Stimulated activated naive CD8-positive, alpha-beta T cell treated with anti-CD3 and anti-CD28 coated beads, Interleukin-15, Interleukin-2, amounts not matched to agents 100 ng/mL and 50 ng/mL, for 24 hours (primary cell): ENCODE measurements around the gene G6PC1.
"Not testable (repeated sequence)": the region's sequence is repeated elsewhere in the genome, so short reads cannot be mapped to it uniquely, and the experiment has no call there.

Source experiments
- H3K27ac Mint-ChIP-seq: one replicate; pipeline ENCODE4 v1.8.0; 2021; ENCODE audit warnings: mild to moderate bottlenecking, mixed read lengths
- H3K27me3 Mint-ChIP-seq: one replicate; pipeline ENCODE4 v1.8.0; 2021; ENCODE audit warnings: mixed read lengths
- H3K36me3 Mint-ChIP-seq: one replicate; pipeline ENCODE4 v1.8.0; 2021; ENCODE audit warnings: low read depth, mixed read lengths
- H3K4me1 Mint-ChIP-seq: one replicate; pipeline ENCODE4 v1.8.0; 2021; ENCODE audit warnings: low read depth, mixed read lengths
- H3K4me3 Mint-ChIP-seq: one replicate; pipeline ENCODE4 v1.8.0; 2021; ENCODE audit warnings: mild to moderate bottlenecking, mixed read lengths
- H3K9me3 Mint-ChIP-seq: one replicate; pipeline ENCODE4 v1.8.0; 2021; ENCODE audit warnings: mixed read lengths

G6PC1 gene

DNA sequence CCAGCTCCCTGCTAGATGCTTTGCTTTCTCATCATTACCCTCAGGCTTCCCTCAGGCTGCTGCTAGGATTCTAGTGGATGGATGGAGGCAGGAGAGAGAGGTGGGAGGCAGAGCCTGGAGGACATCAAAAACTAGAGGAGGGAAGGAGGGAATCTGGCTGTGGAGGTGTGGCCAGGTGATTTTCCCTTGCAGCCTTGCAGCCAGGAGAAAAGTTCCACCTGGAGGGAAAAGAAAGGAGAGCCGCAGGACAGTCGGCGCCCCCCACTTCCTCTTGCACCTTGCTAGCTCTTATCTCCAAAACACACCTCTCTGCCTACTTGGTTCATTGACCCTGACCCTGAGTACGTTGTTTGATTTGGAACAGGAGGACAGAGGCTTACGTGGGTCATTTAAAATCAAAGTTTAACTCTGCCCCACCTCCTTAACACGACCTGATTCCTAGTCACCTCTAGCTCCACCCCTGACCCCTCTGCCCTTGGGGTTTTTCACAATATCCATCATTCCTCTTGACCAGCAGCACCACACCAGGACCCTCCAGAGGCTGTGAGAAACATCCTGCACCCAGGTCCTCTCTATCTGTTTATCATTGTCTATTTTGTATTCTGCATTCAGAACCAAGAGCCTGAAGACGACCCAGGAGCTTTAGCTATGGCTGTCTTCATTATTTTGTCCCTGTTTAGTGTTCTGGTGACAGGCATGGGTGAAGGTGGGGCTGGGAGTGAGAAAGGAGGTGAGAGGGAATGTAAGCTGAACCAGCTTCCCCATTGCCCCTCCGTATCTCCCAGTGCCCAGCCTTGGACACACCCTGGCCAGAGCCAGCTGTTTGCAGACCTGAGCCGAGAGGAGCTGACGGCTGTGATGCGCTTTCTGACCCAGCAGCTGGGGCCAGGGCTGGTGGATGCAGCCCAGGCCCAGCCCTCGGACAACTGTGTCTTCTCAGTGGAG is 33.7 kb upstream of the G6PC1 start:
- Mint-ChIP-seq H3K36me3 (no peaks in the 10 kb centered on the region), H3K4me3 (no peak overlapping the region), H3K27ac (no peak overlapping the region), H3K4me1 (no peaks in the 10 kb centered on the region), H3K9me3 (peaks cover 4% of the 10 kb centered on the region), H3K27me3 (peaks cover 12% of the 10 kb centered on the region)

DNA sequence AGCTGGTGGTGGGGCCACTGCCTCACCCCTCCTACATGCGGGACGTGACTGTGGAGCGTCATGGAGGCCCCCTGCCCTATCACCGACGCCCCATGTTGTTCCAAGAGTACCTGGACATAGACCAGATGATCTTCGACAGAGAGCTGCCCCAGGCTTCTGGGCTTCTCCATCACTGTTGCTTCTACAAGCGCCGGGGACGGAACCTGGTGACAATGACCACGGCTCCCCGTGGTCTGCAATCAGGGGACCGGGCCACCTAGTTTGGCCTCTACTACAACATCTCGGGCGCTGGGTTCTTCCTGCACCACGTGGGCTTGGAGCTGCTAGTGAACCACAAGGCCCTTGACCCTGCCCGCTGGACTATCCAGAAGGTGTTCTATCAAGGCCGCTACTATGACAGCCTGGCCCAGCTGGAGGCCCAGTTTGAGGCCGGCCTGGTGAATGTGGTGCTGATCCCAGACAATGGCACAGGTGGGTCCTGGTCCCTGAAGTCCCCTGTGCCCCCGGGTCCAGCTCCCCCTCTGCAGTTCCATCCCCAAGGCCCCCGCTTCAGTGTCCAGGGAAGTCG is 32.8 kb upstream of the G6PC1 start:
- not testable (repeated sequence) for H3K9me3 Mint-ChIP-seq, H3K4me3 Mint-ChIP-seq, H3K4me1 Mint-ChIP-seq, H3K27ac Mint-ChIP-seq, H3K36me3 Mint-ChIP-seq, H3K27me3 Mint-ChIP-seq

DNA sequence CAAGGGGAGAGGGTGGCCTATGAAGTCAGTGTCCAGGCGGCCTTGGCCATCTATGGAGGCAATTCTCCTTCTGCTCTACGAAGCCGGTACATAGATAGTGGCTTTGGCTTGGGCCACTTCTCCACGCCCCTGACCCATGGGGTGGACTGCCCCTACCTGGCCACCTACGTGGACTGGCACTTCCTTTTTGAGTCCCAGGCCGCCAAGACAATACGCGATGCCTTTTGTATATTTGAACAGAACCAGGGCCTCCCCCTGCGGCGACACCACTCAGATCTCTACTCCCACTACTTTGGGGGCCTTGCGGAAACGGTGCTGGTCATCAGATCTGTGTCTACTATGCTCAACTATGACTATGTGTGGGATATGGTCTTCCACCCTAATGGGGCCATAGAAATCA is 32.3 kb upstream of the G6PC1 start:
- H3K4me1 Mint-ChIP-seq, result no peaks in the 10 kb centered on the region
- H3K4me3 Mint-ChIP-seq, result no peak overlapping the region
- no peaks in the 10 kb centered on the region for H3K36me3 Mint-ChIP-seq
- H3K9me3 Mint-ChIP-seq, result peaks cover 4% of the 10 kb centered on the region
- no peak overlapping the region for H3K27ac Mint-ChIP-seq
- peaks cover 10% of the 10 kb centered on the region for H3K27me3 Mint-ChIP-seq

DNA sequence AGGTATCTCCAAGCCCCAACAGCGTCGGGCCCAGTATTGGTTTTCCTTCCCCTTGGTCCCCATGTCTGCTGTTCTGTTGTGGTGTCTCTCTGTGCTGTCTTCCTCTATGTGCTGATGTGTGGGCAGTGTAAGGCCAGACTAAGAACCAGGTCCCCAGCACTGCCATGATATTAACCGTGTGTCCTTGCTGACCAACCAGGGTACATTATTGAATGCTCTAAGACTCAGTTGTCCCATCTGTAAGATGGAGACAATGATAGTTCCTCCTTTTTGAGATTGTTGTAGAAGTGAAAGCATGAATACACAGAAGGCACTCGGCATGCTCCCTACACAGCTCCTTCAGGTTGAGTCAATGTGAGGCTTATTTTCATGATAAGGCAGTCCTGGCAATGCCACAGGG is 29.0 kb upstream of the G6PC1 start:
- Mint-ChIP-seq H3K27me3 (peaks cover 5% of the 10 kb centered on the region), H3K27ac (no peak overlapping the region), H3K4me3 (no peak overlapping the region), H3K9me3 (peaks cover 4% of the 10 kb centered on the region), H3K4me1 (no peaks in the 10 kb centered on the region), H3K36me3 (no peaks in the 10 kb centered on the region)

DNA sequence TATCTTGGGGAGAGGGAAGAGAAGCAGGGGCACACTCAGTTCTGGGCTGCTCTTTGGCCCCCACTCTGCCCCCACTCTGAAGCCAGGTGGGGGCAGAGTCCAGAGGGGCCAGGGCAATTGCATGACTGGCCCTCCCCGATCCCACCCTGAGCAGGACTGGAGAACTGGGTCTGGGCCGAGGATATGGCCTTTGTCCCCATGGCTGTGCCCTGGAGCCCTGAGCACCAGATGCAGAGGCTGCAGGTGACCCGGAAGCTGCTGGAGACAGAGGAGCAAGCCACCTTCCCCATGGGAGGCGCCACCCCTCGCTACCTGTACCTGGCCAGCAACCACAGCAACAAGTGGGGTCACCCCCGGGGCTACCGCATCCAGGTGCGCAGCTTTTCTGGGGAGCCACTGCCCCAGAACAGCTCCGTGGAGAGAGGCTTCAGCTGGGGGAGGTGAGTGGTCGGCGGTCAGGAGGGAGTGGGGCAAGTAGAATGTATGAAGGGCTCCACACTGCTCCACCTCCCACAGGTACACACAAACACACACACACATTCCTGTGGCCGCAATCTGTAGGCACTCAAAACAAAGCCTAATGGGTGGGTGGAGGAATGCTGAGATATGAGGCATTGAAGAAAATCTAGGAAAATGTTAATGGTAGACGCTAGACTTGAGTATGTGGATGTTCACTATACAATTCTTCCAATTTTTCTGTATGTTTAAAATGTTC is 28.2 kb upstream of the G6PC1 start:
- Mint-ChIP-seq H3K27me3 (peaks cover 9% of the 10 kb centered on the region), H3K9me3 (peaks cover 4% of the 10 kb centered on the region), H3K4me3 (no peak overlapping the region), H3K27ac (no peak overlapping the region), H3K4me1 (no peaks in the 10 kb centered on the region), H3K36me3 (no peaks in the 10 kb centered on the region)

DNA sequence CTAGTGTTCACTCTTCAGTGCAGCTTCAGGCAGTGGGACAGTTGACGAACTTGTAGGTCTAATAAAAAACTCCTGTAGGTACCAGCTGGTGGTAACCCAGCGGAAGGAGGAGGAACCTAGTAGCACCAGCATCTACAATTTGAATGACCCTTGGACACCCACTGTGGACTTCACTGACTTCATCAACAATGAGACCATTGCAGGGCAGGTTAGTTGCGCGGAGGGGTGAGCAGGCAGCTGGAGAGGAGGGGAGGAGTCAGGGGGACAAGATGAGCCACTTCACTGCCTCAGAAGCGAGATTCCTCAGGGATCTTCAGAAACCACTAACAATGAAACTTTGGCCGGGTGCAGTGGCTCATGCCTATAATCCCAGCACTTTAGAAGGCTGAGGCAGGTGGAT is 27.3 kb upstream of the G6PC1 start:
- Mint-ChIP-seq H3K27me3 (peaks cover 13% of the 10 kb centered on the region), H3K36me3 (no peaks in the 10 kb centered on the region)

DNA sequence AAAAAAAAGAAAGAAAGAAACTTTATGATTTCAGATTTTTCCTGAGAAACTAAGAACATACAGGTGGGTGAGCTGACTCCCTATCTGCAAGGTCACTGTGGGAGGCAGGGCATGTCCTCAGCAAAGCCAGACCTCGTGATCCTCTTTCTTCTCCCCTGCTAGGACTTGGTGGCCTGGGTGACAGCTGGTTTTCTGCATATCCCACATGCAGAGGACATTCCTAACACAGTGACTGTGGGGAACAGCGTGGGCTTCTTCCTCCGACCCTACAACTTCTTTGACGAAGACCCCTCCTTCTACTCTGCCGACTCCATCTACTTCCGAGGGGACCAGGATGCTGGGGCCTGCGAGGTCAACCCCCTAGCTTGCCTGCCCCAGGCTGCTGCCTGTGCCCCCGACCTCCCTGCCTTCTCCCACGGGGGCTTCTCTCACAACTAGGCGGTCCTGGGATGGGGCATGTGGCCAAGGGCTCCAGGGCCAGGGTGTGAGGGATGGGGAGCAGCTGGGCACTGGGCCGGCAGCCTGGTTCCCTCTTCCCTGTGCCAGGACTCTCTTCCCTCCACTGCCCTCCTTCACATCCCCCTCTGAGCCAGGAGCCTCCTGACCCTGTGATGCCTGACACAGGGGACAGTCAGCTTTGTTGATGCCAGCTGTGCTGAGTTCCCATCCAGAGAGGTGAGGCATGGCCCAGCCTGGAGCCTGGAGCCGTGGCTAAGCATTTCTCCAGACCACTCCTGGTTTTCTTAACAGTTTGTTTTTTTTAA is 26.5 kb upstream of the G6PC1 start:
- H3K36me3 Mint-ChIP-seq, H3K4me1 Mint-ChIP-seq, H3K4me3 Mint-ChIP-seq, H3K9me3 Mint-ChIP-seq, H3K27ac Mint-ChIP-seq: not testable (repeated sequence)
- peaks cover 19% of the 10 kb centered on the region for H3K27me3 Mint-ChIP-seq

More for the DNA sequence above, 27.3 kb upstream of the G6PC1 start:
- no peak overlapping the region for H3K4me3 Mint-ChIP-seq
- H3K4me1 Mint-ChIP-seq, result no peaks in the 10 kb centered on the region
- H3K27ac Mint-ChIP-seq, result no peak overlapping the region
- peaks cover 4% of the 10 kb centered on the region for H3K9me3 Mint-ChIP-seq

DNA sequence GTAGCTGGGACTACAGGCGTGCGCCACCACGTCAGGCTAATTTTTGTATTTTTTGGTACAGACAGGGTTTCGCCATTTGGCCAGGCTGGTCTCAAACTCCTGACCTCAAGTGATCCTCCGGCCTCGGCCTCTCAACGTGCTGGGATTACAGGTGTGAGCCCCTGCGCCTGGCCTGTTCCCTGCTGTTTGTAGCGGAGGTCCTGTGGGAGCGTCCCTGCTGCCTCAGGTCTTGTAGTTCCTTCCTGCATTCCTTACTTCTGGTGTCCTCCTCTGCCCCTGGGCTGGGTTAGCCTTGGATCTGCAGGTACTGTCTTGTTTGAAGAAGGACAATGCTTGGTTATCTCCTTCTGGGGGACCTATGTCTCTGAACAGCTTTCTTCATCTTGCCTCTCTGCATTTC is 23.6 kb upstream of the G6PC1 start:
- Mint-ChIP-seq H3K36me3 (no peaks in the 10 kb centered on the region), H3K4me1 (no peaks in the 10 kb centered on the region), H3K4me3 (no peak overlapping the region)

DNA sequence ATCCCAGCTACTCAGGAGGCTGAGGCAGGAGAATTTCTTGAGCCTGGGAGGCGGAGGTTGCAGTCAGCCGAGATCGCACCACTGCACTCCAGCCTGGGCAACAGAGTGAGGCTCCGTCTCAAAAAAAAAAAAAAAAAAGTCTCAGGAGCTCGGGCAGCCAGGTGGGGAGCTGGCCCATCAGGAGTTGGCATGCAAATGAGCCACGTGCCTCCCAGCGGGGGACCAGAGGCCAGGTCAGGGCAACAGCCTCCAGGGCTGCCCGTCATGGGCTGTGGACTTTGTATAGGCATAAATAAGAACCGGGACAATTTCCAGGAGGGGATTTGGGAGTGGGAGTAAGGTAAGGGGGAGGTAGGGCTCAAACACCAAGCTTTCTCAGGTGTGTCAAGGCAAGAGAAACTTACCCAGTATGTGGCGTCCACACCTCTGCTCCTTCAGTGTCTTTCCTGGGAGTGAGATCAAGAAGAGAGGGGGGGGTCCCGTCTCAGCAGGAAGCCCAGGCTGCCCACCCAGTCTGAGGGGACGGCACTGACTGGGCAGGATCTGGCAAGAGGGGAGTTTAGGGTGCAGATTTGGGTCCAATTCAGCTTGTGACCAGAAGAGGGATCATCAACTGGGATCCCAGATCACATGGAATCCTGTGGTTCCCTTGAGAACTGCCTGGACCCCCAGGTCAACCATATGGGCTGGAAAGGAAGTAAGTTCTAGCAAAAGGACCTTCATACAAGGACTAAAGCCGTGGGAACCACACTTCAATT is 22.3 kb upstream of the G6PC1 start:
- H3K9me3 Mint-ChIP-seq, result no peaks in the 10 kb centered on the region
- peaks cover 18% of the 10 kb centered on the region for H3K27me3 Mint-ChIP-seq
- H3K4me1 Mint-ChIP-seq, result no peaks in the 10 kb centered on the region
- H3K27ac Mint-ChIP-seq, result no peak overlapping the region
- H3K36me3 Mint-ChIP-seq, result no peaks in the 10 kb centered on the region
- H3K4me3 Mint-ChIP-seq, result no peak overlapping the region

More for the DNA sequence above, 23.6 kb upstream of the G6PC1 start:
- H3K27me3 Mint-ChIP-seq, result peaks cover 18% of the 10 kb centered on the region
- H3K27ac Mint-ChIP-seq, result no peak overlapping the region
- no peaks in the 10 kb centered on the region for H3K9me3 Mint-ChIP-seq

DNA sequence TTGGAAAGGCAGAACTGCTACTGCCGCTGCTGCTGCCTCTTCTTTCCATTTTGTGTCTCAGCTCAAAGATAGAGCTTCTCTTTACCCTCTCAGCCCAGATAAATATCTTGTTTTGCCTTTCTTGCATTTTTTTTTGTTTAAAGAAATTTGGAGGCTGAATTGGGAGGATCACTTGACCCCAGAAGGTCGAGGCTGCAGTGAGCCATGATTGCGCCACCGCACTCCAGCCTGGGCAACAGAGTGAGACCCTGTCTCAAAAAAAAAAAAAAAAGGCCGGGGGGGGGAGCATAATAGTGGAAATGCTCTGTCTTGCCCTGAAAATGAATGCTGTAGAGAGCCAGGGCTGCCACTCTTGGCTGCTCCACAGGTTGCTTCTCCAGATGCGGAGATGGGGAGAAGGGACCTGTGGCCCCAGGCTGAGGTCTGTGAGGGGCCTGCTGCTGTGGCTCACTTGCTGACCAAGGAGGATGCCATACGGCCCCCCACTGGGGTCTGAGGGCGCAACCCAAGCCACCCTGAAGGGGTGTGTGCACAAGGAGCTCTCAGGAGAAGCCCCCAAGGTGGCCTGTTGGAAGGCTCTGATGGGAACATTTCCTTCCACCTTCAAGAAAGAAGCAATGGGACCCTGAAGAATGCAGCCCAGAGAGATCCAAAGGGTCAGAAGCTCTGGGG is 21.5 kb upstream of the G6PC1 start:
- Mint-ChIP-seq H3K27ac (no peak overlapping the region), H3K4me1 (no peaks in the 10 kb centered on the region), H3K27me3 (peaks cover 18% of the 10 kb centered on the region), H3K9me3 (no peaks in the 10 kb centered on the region), H3K36me3 (no peaks in the 10 kb centered on the region), H3K4me3 (no peak overlapping the region)

DNA sequence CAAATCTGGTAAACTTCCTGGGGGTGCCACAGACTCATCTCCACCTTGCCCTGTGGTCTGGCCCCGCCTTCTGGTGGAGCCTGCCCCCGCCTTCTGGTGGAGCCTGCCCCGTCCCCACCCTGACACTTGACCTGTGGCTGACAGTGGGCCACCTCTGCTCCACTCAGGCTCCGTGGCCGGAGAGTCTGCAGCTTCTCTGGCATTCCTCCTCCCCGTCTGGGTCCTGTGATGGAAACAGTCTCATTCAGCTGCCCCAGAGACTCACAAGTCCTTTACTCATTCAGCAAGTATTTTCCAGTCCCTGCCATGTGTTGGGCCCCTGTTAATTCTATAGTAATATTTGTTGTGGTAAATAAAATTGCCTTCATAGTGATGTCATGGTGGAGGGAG is 21.0 kb upstream of the G6PC1 start:
- no peaks in the 10 kb centered on the region for H3K4me1 Mint-ChIP-seq
- H3K4me3 Mint-ChIP-seq, result no peak overlapping the region
- H3K9me3 Mint-ChIP-seq, result no peaks in the 10 kb centered on the region
- H3K36me3 Mint-ChIP-seq, result no peaks in the 10 kb centered on the region
- peaks cover 18% of the 10 kb centered on the region for H3K27me3 Mint-ChIP-seq
- H3K27ac Mint-ChIP-seq, result no peak overlapping the region

DNA sequence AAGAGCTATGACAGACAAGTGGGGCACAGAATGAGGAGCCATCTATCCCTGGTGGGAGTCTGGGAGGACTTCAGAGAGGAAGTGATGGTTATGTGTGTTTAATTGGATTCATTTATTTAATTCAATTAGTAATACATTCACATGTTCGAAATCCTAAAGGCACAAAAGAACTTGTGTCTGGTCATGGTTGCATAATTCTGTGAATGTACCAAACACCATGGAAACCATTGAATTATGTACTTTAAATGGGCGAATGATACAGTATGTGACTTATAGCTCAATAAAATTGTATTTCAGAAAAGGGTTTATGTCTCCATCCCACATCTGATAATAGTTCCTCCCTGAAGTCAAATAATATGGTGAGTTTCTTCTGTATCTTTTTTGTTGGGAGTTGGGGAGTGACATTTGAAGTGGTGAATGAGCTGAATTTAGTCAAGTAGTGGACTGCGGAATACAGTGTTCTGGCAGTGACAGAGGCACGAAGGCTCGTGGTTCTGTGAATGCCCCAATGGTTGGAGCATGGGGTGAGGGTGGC is 19.8 kb upstream of the G6PC1 start:
- H3K4me1 Mint-ChIP-seq, result no peaks in the 10 kb centered on the region
- H3K27me3 Mint-ChIP-seq, result peaks cover 18% of the 10 kb centered on the region
- no peaks in the 10 kb centered on the region for H3K36me3 Mint-ChIP-seq
- H3K4me3 Mint-ChIP-seq, result no peak overlapping the region
- no peaks in the 10 kb centered on the region for H3K9me3 Mint-ChIP-seq
- H3K27ac Mint-ChIP-seq, result no peak overlapping the region

DNA sequence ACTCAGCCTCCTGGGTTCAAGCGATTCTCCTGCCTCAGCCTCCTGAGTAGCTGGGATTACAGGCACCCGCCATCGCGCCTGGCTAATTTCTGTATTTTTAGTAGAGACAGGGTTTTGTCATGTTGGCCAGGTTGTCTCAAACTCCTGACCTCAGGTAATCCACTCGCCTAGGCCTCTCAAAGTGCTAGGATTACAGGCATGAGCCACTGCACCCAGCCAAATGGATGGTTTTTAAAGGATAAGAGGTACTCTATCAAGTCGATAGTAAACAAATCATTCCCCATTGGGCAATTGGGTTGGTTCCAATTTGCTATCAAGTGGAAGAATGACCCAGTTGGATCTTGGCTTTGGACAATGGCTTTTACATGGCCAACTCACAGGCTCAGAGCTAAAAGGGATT is 18.9 kb upstream of the G6PC1 start:
- H3K36me3 Mint-ChIP-seq, H3K4me3 Mint-ChIP-seq, H3K4me1 Mint-ChIP-seq, H3K9me3 Mint-ChIP-seq, H3K27ac Mint-ChIP-seq: not testable (repeated sequence)
- peaks cover 18% of the 10 kb centered on the region for H3K27me3 Mint-ChIP-seq

DNA sequence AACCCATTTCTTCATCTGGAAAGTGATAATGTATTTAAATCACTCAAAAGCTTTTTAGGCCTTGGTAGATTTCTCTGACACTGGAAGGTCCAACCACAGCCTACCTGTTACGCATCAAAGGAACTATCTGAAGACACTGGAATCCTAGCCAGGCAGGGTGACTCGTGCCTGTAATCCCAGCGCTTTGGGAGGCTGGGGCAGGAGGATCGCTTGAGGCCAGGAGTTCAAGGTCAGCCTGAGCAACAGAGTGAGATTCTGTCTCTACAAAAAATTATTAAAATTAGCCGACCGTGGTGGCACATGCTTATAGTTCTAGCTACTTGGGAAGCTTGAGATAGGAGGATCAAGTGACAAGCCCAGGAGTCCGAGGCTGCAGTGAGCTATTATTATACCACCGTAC is 18.4 kb upstream of the G6PC1 start:
- Mint-ChIP-seq H3K27ac (no peak overlapping the region), H3K27me3 (peaks cover 17% of the 10 kb centered on the region), H3K4me3 (no peak overlapping the region), H3K4me1 (no peaks in the 10 kb centered on the region), H3K9me3 (no peaks in the 10 kb centered on the region), H3K36me3 (no peaks in the 10 kb centered on the region)
